Measurements from ENCODE around the gene ABCA1.

The ABCA1 gene

DNA sequence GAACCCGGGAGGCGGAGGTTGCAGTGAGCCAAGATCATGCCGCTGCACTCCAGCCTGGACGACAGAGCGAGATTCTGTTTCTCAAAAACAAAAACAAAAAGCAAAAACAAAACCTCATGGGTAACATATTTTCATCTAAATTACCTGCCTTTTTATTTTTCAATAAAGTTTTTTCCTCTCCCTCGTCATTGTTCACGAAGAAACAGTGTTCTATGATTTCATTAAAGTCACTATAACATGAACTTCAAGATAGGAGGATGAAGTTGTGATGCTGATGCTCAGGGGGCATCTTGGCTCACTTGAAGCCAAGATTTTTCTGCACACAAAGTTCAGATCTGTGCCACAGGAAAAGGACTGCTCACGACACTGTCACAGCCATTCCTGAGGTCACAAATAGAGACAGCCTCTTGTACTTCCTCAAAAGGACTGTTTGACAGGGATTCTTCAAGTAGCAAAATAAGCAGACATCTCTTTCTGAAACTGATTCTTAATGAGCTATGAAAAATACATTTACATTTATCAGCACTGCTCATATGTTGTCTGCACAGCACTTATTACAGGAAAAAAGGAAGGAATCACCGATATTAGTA is 147.9 kb downstream of the ABCA1 start:
- DNase-seq: no peak
- no peak overlapping the region for H3K27ac ChIP-seq (ENCODE audit: low read depth, low read length)
- H2BK12ac ChIP-seq (ENCODE audit: low read length): no peak overlapping the region
- H3K4me3 ChIP-seq (ENCODE audit: low read depth, low read length): no peak overlapping the region
- H3K79me2 ChIP-seq (ENCODE audit: control insufficient read depth, insufficient read depth, low read length, poor library complexity): no peaks in the 10 kb centered on the region
- no peak overlapping the region for H3K23ac ChIP-seq (ENCODE audit: low read length)
- no peak overlapping the region for H2AK5ac ChIP-seq (ENCODE audit: low read length)
- no peak overlapping the region for H2AFZ ChIP-seq (ENCODE audit: insufficient read depth, low read length, poor library complexity)
- no peaks in the 10 kb centered on the region for H3K27me3 ChIP-seq (ENCODE audit: insufficient read depth, low read length)
- H3K4ac ChIP-seq (ENCODE audit: low read depth, low read length): no peak overlapping the region
- H3K14ac ChIP-seq (ENCODE audit: low read length): no peak overlapping the region
- WGBS (ENCODE audit: extremely low coverage, insufficient coverage, insufficient read length): no CpG with 5 or more reads among the region's 9 CpGs
- no peak overlapping the region for H2BK5ac ChIP-seq (ENCODE audit: low read depth, low read length, poor library complexity)
- H4K12ac ChIP-seq (ENCODE audit: low read depth, low read length): no peak overlapping the region
- H4K91ac ChIP-seq (ENCODE audit: low read depth, low read length): no peak overlapping the region
- H4K8ac ChIP-seq (ENCODE audit: low read depth, low read length): no peak overlapping the region
- H3K4me1 ChIP-seq (ENCODE audit: control insufficient read depth in 1 of 2, insufficient read depth in 2 of 2, low read length in 2 of 2): no peaks in the 10 kb centered on the region
- no peak overlapping the region for H3K18ac ChIP-seq (ENCODE audit: low read length)
- no peaks in the 10 kb centered on the region for H3K79me1 ChIP-seq (ENCODE audit: low read length)
- H2BK120ac ChIP-seq (ENCODE audit: insufficient read depth, low read length, poor library complexity): no peak overlapping the region
- H3K9me3 ChIP-seq (ENCODE audit: insufficient read depth, low read depth, low read length): no peaks in the 10 kb centered on the region
- H3K36me3 ChIP-seq (ENCODE audit: control insufficient read depth in 1 of 2, insufficient read depth in 2 of 2, low read length in 2 of 2): peaks cover 0 to 3% of the 10 kb centered on the region in 2 experiments
- H3K9ac ChIP-seq (ENCODE audit: low read length): no peak overlapping the region
- H3K4me2 ChIP-seq (ENCODE audit: low read length): no peak overlapping the region

GRCh38 chr9:104779334-104779733 is 148.6 kb downstream of the ABCA1 start:
- no peak overlapping the region for H2BK5ac ChIP-seq (ENCODE audit: low read depth, low read length, poor library complexity)
- no peak overlapping the region for H2BK120ac ChIP-seq (ENCODE audit: insufficient read depth, low read length, poor library complexity)
- no peak overlapping the region for H3K4ac ChIP-seq (ENCODE audit: low read depth, low read length)
- H3K4me1 ChIP-seq (ENCODE audit: control insufficient read depth in 1 of 2, insufficient read depth in 2 of 2, low read length in 2 of 2): no peaks in the 10 kb centered on the region
- no peak overlapping the region for H3K4me3 ChIP-seq (ENCODE audit: low read depth, low read length)
- no peak overlapping the region for H3K9ac ChIP-seq (ENCODE audit: low read length)
- H3K4me2 ChIP-seq (ENCODE audit: low read length): no peak overlapping the region
- no peaks in the 10 kb centered on the region for H3K27me3 ChIP-seq (ENCODE audit: insufficient read depth, low read length)
- H3K9me3 ChIP-seq (ENCODE audit: insufficient read depth, low read depth, low read length): no peaks in the 10 kb centered on the region
- H3K36me3 ChIP-seq (ENCODE audit: control insufficient read depth in 1 of 2, insufficient read depth in 2 of 2, low read length in 2 of 2): peaks cover 0 to 3% of the 10 kb centered on the region in 2 experiments
- H3K14ac ChIP-seq (ENCODE audit: low read length): no peak overlapping the region
- H2AK5ac ChIP-seq (ENCODE audit: low read length): no peak overlapping the region
- H4K8ac ChIP-seq (ENCODE audit: low read depth, low read length): no peak overlapping the region
- WGBS (ENCODE audit: extremely low coverage, insufficient coverage, insufficient read length): no CpG with 5 or more reads among the region's 1 CpG
- no peak for DNase-seq
- no peaks in the 10 kb centered on the region for H3K79me1 ChIP-seq (ENCODE audit: low read length)
- no peak overlapping the region for H2AFZ ChIP-seq (ENCODE audit: insufficient read depth, low read length, poor library complexity)
- no peak overlapping the region for H3K23ac ChIP-seq (ENCODE audit: low read length)
- H3K79me2 ChIP-seq (ENCODE audit: control insufficient read depth, insufficient read depth, low read length, poor library complexity): no peaks in the 10 kb centered on the region
- H3K18ac ChIP-seq (ENCODE audit: low read length): no peak overlapping the region
- no peak overlapping the region for H2BK12ac ChIP-seq (ENCODE audit: low read length)
- H4K12ac ChIP-seq (ENCODE audit: low read depth, low read length): no peak overlapping the region
- H4K91ac ChIP-seq (ENCODE audit: low read depth, low read length): no peak overlapping the region
- H3K27ac ChIP-seq (ENCODE audit: low read depth, low read length): no peak overlapping the region

GRCh38 chr9:104778802-104779201 is 149.2 kb downstream of the ABCA1 start:
- H3K23ac ChIP-seq (ENCODE audit: low read length): no peak overlapping the region
- no peak overlapping the region for H2BK12ac ChIP-seq (ENCODE audit: low read length)
- H3K27me3 ChIP-seq (ENCODE audit: insufficient read depth, low read length): no peaks in the 10 kb centered on the region
- H4K12ac ChIP-seq (ENCODE audit: low read depth, low read length): no peak overlapping the region
- H3K27ac ChIP-seq (ENCODE audit: low read depth, low read length): no peak overlapping the region
- no peak overlapping the region for H3K14ac ChIP-seq (ENCODE audit: low read length)
- no peak for DNase-seq
- H3K4me1 ChIP-seq (ENCODE audit: control insufficient read depth in 1 of 2, insufficient read depth in 2 of 2, low read length in 2 of 2): no peaks in the 10 kb centered on the region
- no peak overlapping the region for H2AFZ ChIP-seq (ENCODE audit: insufficient read depth, low read length, poor library complexity)
- no peak overlapping the region for H4K91ac ChIP-seq (ENCODE audit: low read depth, low read length)
- H3K79me1 ChIP-seq (ENCODE audit: low read length): no peaks in the 10 kb centered on the region
- H3K9ac ChIP-seq (ENCODE audit: low read length): no peak overlapping the region
- no peak overlapping the region for H2AK5ac ChIP-seq (ENCODE audit: low read length)
- no peaks in the 10 kb centered on the region for H3K79me2 ChIP-seq (ENCODE audit: control insufficient read depth, insufficient read depth, low read length, poor library complexity)
- no peak overlapping the region for H4K8ac ChIP-seq (ENCODE audit: low read depth, low read length)
- H3K4me2 ChIP-seq (ENCODE audit: low read length): no peak overlapping the region
- WGBS (ENCODE audit: extremely low coverage, insufficient coverage, insufficient read length): no CpG with 5 or more reads among the region's 4 CpGs
- no peak overlapping the region for H3K18ac ChIP-seq (ENCODE audit: low read length)
- no peak overlapping the region for H3K4ac ChIP-seq (ENCODE audit: low read depth, low read length)
- no peak overlapping the region for H2BK5ac ChIP-seq (ENCODE audit: low read depth, low read length, poor library complexity)
- H3K9me3 ChIP-seq (ENCODE audit: insufficient read depth, low read depth, low read length): no peaks in the 10 kb centered on the region
- peaks cover 0 to 3% of the 10 kb centered on the region in 2 experiments for H3K36me3 ChIP-seq (ENCODE audit: control insufficient read depth in 1 of 2, insufficient read depth in 2 of 2, low read length in 2 of 2)
- no peak overlapping the region for H3K4me3 ChIP-seq (ENCODE audit: low read depth, low read length)
- no peak overlapping the region for H2BK120ac ChIP-seq (ENCODE audit: insufficient read depth, low read length, poor library complexity)

- Histone ChIP-seq H2BK5ac (ENCODE audit: low read depth, low read length, poor library complexity) (no peak overlapping the region), H3K27ac (ENCODE audit: low read depth, low read length) (no peak overlapping the region), H4K8ac (ENCODE audit: low read depth, low read length) (no peak overlapping the region), H3K79me2 (ENCODE audit: control insufficient read depth, insufficient read depth, low read length, poor library complexity) (no peaks in the 10 kb centered on the region), H3K14ac (ENCODE audit: low read length) (no peak overlapping the region), H3K27me3 (ENCODE audit: insufficient read depth, low read length) (no peaks in the 10 kb centered on the region), H3K79me1 (ENCODE audit: low read length) (no peaks in the 10 kb centered on the region), H2BK120ac (ENCODE audit: insufficient read depth, low read length, poor library complexity) (no peak overlapping the region), H3K4ac (ENCODE audit: low read depth, low read length) (no peak overlapping the region), H2BK12ac (ENCODE audit: low read length) (no peak overlapping the region), H3K23ac (ENCODE audit: low read length) (no peak overlapping the region), H3K4me2 (ENCODE audit: low read length) (no peak overlapping the region), H3K18ac (ENCODE audit: low read length) (no peak overlapping the region), H3K9ac (ENCODE audit: low read length) (no peak overlapping the region), H2AK5ac (ENCODE audit: low read length) (no peak overlapping the region), H3K36me3 (ENCODE audit: control insufficient read depth in 1 of 2, insufficient read depth in 2 of 2, low read length in 2 of 2) (no peaks in the 10 kb centered on the region), H3K4me3 (ENCODE audit: low read depth, low read length) (no peak overlapping the region), H3K4me1 (ENCODE audit: control insufficient read depth in 1 of 2, insufficient read depth in 2 of 2, low read length in 2 of 2) (no peaks in the 10 kb centered on the region), H4K91ac (ENCODE audit: low read depth, low read length) (no peak overlapping the region), H3K9me3 (ENCODE audit: insufficient read depth, low read depth, low read length) (no peaks in the 10 kb centered on the region), H4K12ac (ENCODE audit: low read depth, low read length) (no peak overlapping the region), H2AFZ (ENCODE audit: insufficient read depth, low read length, poor library complexity) (no peak overlapping the region)
- no CpG with 5 or more reads among the region's 1 CpG for WGBS (ENCODE audit: extremely low coverage, insufficient coverage, insufficient read length)
- DNase-seq: peak in 1 of 2 donors; percentile 34
Observed at GRCh38 chr9:104776797-104777196, 151.2 kb downstream of the ABCA1 start.

Measured in trophoblast cell (in vitro differentiated cells and primary cell).